ENCODE measurements around the gene JAZF1.

DNA sequence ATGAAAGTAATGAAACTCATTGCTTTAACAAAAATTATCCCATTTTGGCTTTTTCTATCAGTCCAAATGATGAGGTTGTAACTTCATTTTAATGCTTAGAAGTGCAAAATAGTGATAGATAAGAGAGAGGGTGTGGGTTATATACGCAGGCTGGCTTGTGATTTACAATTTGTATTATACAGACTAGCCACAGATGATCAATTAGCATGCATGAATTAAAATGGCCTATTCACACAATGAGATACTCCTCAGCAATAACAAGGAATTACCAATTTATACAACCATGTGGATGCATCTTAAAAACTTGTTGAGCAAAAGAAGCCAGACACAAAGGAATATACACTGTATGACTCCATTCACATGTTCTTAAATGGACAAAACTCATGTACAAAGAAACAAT lies 45.4 kb upstream of the JAZF1 start:
- TF ChIP-seq, protein P1, sequence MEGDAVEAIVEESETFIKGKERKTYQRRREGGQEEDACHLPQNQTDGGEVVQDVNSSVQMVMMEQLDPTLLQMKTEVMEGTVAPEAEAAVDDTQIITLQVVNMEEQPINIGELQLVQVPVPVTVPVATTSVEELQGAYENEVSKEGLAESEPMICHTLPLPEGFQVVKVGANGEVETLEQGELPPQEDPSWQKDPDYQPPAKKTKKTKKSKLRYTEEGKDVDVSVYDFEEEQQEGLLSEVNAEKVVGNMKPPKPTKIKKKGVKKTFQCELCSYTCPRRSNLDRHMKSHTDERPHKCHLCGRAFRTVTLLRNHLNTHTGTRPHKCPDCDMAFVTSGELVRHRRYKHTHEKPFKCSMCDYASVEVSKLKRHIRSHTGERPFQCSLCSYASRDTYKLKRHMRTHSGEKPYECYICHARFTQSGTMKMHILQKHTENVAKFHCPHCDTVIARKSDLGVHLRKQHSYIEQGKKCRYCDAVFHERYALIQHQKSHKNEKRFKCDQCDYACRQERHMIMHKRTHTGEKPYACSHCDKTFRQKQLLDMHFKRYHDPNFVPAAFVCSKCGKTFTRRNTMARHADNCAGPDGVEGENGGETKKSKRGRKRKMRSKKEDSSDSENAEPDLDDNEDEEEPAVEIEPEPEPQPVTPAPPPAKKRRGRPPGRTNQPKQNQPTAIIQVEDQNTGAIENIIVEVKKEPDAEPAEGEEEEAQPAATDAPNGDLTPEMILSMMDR (IDR thresholded peaks at IDR 0.05), result no peak
- TF ChIP-seq ZFX (IDR thresholded peaks at IDR 0.05; ENCODE audit: borderline replicate concordance), result no peak

Measured in 22Rv1 (cell line).